ENCODE data around the gene TRRAP.
"Not testable (repeated sequence)": the region's sequence is repeated elsewhere in the genome, so short reads cannot be mapped to it uniquely, and the experiment has no call there.

TRRAP gene

DNA sequence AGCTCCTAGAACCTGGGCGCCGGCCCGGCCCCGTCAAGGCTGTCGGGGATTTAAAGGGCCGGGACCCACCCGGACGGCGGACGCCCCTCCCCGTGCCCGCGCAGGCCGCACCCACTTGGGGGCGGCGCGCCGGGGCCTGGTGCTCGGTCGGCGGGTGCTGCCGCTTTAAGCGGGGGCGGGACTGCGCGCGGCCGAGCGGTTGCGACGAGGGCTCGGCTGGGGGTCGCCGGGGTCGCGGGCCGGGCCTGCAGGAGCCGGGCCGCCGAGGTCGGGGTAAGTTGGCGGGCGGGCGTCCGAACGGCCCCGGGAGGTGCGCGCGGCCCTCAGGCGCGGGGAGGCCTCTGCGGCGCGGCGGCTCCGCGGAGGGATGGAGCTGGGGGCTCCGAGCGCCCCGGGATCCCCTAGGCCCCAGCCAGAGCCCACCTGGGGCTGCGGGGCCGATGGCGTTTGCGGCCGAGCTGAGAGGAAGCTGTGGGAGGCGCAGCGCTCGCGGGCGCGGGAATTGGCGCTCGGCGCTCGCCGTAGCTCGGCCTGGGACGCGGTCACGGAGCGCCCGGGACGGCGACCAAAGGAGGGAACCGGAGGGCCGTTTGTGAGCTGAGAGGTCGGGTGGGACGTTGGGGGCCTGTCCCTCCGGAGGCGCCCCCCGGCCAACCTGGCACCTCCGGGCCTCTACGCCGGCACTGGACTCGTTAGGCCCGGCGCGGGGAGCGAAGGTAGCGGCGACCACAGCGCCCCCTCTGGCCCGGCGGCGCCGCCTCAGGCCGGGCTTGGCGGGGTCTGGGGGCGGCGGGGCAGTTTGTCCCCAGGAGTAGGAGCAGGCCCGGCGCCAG lies at the start of gene TRRAP:
TSS of gene TRRAP (plus strand) at position 168 of the 833 bp plus-strand sequence. CDS start 2,619 bp downstream, outside the sequence.
- DNase-seq (ENCODE audit: low read depth in 2 of 2): peak in 1 of 2 experiments; percentile 39

- DNase-seq (ENCODE audit: low read depth in 2 of 2): no peak
These were observed 47.3 kb upstream of the TRRAP start for GRCh38 chr7:98830972-98831548.

DNA sequence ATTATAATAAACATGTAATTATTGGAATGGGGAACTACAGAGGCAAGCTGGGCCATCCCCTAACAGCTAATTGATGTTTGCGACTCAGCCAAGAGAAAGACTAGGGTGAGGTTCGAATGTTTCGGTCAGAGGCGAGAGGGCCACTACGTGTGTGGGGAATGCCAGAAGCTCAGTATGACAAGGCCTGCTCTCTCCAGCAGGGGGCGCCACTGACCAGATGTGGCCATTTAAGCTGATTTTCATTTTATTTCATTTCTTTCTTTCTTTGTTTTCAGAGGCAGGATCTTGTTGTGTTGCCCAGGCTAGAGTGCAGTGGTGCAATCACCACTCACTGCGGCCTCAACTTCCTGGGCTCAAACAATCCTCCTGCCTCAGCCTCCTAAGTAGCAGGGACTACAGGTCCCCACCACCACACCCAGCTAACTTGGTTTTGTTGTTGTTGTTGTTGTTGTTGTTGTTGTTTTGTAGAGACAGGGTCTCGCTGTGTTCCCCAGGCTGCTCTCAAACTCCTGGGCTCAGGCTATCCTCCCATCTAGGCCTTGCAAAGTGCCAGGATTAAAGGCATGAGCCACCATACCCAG lies 46.6 kb upstream of the TRRAP start:
- DNase-seq (ENCODE audit: low read depth in 2 of 2): no peak

GRCh38 chr7:98833022-98833421 lies 45.3 kb upstream of the TRRAP start:
- no peak for DNase-seq (ENCODE audit: low read depth in 2 of 2)

- DNase-seq (ENCODE audit: low read depth in 2 of 2): no peak
These were observed 43.4 kb upstream of the TRRAP start for GRCh38 chr7:98834949-98835348.

DNA sequence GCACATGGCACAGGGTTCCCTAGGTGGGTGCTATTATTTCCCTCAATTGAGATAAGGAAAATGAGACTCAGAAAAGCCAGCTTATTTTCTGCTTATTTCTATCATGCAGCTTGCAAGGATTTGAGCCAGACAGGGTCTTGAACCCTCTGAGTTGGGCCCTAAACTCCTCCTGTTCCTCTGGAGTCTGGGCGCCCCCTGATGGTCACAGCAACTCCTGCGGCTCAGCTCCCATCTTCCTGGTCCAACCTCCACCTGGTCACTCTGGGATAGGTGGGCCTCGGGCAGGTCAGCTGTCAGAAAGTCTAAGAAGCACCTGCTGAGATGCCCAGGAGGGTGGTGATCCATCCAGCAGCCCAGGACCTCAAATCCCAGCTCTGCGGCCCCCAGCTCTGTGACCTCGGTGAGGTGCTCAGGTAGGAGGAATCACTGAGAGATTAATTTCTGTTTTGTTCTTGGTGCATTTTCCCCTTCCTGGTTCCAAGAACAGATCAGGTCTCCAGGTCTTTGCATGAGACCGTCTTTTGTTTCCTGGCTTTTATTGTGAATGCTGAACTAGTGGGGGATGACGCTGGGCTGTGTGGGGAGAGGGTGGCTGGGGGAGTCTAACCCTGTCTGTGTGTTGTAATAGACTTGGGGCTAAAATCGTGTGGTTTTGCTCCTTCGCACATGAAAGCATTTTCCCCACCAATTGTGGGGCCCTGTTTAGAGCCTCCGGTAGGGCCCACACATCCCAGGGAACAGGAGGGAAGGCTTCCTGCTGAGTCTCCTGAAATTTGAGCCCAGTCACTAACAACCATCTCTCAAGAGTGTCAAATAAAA lies 41.3 kb upstream of the TRRAP start:
- DNase-seq (ENCODE audit: low read depth in 2 of 2): no peak

GRCh38 chr7:98837630-98837972 lies 40.7 kb upstream of the TRRAP start:
- DNase-seq (ENCODE audit: low read depth in 2 of 2): no peak

DNA sequence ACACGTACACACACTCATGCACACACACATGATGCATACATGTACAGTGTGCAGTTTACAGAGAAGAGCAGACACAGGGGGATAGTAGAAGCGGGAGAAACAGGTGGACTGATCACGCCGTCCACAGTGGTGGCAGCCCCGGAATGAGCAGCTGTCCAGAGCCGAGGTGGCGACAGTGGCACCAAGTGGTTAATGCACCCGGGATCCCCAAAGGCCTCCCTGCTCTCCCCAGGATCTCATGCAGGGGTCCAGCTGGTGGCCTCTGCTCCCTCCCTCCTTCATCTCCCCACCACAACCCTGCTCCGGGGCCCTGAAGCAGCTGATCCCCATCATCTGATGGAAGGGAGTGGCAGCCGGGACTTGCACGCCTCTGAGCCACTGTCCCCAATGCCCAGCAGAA lies 38.2 kb upstream of the TRRAP start:
- DNase-seq (ENCODE audit: low read depth in 2 of 2): no peak

DNA sequence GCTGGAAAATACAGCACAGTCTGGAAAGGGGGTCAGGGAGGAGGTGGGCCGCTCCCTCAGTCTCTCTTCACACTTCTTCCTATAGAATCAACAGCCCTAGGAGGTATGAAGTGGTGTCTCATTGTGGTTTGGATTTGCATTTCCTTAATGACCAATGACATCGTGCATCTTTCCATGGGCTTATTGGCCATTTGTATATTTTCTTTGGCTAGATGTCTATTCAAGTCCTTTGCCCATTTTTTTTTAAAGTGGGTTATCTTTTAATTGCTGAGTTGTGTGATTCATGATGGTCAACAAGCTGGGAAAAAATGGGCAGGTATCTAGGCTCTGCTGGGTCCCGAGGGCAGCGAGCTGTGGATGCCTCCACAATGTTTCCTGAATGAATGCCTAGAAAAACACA lies 37.6 kb upstream of the TRRAP start:
- DNase-seq (ENCODE audit: low read depth in 2 of 2): no peak

DNA sequence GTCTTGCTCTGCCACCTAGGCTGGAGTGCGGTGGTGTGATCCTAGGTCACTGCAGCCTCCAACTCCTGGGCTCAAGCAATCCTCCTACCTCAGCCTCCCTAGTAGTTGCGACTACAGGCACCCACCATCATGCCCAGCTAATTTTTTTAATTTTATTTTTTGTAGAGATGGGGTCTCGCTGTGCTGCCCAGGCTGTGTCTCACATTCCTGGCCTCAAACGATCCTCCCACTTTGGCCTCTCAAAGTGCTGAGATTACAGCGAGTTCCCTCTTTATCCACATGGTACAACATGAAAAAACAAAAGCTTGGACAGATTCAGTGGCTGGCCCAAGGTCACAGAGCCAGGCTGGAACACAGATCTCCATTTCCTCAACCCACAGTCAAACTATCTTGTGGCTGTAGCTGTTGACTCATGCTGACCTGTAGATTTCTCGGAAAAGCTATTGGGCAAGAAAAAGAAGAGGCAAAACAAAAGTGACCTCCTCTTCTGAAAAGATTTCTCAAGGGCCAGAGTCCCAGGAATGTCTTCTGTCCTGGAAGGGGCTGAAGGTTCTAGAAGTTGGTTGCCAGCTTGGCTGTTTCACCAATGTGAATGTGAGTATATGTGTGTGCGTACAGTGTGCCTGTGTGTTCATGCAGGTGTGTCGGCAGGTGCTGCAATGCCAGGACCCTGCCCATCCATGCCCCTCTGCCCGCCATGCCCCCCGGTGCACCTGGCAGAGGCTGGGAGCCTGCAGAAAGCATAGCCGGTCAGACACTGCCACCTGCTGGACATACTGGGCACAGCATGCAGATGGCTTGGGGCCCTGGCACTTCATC lies 36.9 kb upstream of the TRRAP start:
- no peak for DNase-seq (ENCODE audit: low read depth in 2 of 2)

DNA sequence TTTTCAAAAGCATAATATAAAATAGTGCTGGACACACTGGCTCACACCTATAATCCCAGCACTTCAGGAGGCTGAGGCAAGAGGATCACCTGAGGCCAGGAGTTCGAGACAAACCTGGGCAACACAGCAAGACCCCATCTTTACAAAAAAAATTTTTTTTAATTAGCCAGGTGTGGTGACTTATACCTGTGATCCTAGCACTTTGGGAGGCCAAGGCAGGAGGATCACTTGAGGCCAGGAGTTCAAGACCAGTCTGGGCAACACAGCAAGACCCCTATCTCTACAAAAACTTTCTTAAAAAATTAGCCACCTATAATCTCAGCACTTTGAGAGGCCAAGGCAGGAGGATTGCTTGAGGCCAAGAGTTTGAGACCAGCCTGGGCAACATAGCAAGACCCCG lies 35.8 kb upstream of the TRRAP start:
- DNase-seq (ENCODE audit: low read depth in 2 of 2): not testable (repeated sequence)

DNA sequence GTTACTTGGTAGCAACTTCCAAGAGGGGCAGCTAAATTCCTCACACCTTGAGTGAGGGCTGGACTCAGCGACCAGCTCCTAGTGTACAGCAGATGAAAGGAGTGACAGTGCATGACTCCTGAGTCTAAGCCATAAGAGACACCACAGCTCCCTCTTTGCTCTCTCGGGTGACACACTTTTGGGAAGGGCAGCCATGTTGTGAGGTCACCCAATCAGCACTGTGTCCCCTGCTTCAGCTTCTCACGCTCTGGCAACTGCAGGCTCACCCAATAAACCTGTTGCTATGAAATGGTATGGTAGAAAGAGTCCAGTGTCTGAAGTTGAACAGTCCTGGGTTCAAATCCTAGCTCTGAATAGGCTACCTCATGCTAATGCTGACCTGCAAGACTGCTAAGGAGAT lies 29.4 kb upstream of the TRRAP start:
- no peak for DNase-seq (ENCODE audit: low read depth in 2 of 2)

DNA sequence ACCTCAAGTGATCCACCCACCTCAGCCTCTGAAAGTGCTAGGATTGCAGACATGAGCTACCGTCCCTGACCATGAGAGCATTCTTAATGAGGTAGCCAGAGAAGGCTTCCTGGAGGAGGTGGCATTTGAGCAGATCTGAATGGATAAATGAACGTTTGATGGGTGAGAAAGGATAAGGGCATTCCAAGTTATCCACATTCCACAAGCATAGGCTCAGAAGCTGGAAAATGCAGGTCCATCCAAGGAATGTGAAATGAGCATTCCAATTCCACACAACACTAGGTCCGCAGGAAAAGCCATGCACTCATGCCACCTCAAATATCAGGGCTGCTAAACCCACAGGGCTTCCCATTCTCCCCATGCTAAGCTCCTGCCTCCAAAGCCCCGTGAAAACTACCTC lies 25.5 kb upstream of the TRRAP start:
- DNase-seq (ENCODE audit: low read depth in 2 of 2): no peak

GRCh38 chr7:98855610-98856422 lies 22.5 kb upstream of the TRRAP start:
- no peak for DNase-seq (ENCODE audit: low read depth in 2 of 2)

GRCh38 chr7:98860071-98860470 lies 18.3 kb upstream of the TRRAP start:
- DNase-seq (ENCODE audit: low read depth in 2 of 2): no peak

DNA sequence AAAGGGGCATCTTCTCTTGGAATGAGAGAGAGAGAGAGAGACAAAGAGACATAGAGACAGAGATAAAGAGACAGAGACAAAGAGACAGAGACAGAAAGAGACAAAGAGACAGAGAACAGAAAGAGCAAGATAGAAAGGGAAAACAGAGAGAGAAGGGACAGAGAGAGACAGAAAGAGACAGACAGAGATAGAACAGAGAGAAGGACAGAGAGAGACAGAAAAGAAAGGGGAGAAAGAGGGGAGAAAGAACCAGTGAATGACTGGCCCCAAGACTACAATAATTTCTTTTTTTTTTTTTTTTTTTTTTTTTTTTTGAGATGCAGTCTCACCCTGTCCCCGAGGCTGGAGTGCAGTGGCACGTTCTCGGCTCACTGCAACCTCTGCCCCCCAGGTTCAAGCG lies 16.1 kb upstream of the TRRAP start:
- no peak for DNase-seq (ENCODE audit: low read depth in 2 of 2)

GRCh38 chr7:98862716-98863420 lies 15.5 kb upstream of the TRRAP start:
- no peak for DNase-seq (ENCODE audit: low read depth in 2 of 2)

GRCh38 chr7:98863601-98864000 lies 14.7 kb upstream of the TRRAP start:
- DNase-seq (ENCODE audit: low read depth in 2 of 2): no peak

DNA sequence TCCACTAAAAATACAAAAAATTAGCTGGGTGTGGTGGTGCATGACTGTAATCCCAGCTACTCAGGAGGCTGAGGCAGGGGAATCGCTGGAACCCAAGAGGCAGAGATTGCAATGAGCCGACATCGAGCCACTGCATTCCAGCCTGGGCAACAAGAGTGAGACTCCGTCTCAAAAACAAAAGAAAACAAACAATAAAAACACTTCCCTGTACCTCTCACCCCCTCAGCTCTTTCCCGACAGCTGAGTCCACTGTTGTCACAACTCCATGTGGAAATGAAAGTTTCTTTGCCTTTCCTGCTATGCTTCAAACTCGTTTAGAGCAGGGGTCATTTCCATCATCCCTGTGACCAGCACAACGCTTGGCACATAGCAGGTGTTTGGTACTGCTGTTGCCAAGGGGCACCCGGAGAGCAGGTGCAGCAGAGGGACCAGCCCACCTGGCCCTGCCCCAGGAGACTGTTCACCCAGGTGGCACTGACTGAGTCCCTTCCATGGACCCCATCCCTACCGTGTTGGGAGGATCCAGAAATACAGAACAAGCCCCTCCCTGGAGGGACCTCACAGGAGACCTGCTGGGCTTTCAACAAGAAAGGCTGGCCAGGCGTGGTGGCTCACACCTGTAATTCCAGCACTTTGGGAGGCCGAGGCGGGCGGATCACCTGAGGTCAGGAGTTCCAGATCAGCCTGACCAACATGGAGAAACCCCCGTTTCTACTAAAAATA lies 13.4 kb upstream of the TRRAP start:
- no peak for DNase-seq (ENCODE audit: low read depth in 2 of 2)

All from fibroblast of skin of left quadriceps (primary cell).